Posterior vena cava (tissue), 2 donors: Measurements from ENCODE around the gene MTFP1. TPM values are rescaled to one million over a fixed set of nuclear protein-coding genes. Genes with fewer than 3 reads are reported as not detected.
"Not testable (repeated sequence)": the region's sequence is repeated elsewhere in the genome, so short reads cannot be mapped to it uniquely, and the experiment has no call there.

Experiments
- DNase-seq: peaks from one replicate; pipeline ENCODE4 v3.0.0-alpha.2; 2020; ENCODE audit warnings: low spot score
- intact Hi-C, 2 donors: fragments of 100-400 bp; cut with DNase I; formaldehyde crosslinking; loops; one replicate each; pipeline versions ENCODE4 v1.14.1 to v1.14.2; 2022 to 2023
- total RNA-seq, 2 donors: library from RNA; stranded (reverse); fragmentation: NEBNext Ultra II Directional; extraction: Animal tissue kit (Norgen Biotek cat#: 25700); gene quantifications; one replicate each; pipeline ENCODE4 v1.2.1, GENCODE V29; 2021
- donor health status: DM: yes; HTN: yes; CAD: no.
- donor health status: DM: yes; HTN: yes; CAD: no.

Gene MTFP1
- total RNA-seq, 2 donors from 2014 or later: 3.5 to 3.7 TPM

DNA sequence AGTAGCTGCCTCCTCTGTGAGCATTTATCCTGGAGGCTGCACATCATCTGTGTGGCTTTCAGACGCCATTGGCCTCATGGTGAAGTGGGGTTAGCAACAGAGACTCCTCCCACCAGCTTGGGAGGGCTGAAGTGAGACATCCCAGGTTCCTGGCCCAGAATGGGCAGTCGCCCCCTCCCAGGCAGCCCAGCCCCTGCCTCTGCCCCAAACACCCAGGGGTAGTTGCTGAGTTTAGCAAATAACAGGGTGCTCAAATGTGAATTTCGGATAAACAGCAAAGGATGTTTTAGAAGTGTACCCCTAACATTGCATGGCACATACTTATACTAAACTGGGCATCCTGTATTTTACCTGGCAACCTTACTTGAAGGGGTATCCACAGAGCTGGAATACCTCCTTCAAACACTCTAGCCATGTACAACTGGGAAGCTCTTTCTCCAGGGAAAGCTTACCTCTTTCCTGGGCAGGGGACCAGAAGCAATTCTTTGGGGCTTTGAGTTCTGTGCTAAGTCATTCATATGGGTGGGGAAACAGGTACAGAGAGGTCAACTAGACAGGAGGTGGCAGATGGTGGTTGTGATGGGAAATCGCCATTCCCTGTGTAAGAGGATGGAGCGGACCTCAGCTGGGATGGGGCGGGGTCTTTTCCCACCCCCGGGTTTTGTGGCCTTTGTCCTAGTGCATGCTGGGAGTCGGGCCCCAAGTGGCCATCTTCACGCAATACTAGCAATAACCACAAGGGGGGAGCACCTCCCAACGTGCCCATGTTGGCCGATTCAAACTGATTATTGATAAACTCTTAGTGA, 19.3 kb downstream of the MTFP1 start:
- intact Hi-C loops: no loop called here
- DNase-seq: no peak

DNA sequence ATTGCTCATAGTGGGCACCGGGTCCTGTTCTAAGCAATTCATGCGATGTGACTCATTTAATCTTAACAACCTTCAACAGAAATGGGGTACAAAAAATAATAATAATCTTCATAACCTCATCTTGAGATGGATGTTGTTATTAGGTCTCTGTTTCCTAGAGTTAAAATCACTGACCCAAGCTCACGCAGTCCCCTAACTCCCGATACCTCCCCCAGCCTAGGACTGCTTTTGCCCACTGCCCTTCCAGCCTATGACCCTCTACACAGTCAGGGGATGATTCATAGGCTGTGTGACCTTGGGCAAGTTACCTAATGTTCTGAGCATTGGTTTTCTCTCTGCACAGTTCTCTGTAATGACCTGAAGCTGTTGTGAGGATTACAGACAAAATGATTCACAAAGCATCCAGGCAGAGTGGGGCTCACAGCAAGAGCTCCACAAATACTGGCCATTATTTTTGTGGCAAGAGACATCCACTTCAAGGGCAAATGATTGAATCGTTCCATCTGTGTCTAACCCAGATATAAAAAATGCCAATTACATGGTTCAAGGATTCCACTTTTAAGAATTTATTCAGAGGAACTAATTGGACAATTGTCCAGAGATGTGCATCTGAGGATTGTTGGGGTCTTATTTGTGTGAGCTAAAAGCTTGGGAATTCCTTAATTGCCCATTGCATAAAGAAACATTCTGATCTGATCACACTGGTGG, 20.0 kb downstream of the MTFP1 start:
- intact Hi-C loops: no loop called here
- no peak for DNase-seq

- no peak for DNase-seq
- intact Hi-C loops: no loop called here
Observed at GRCh38 chr22:30447656-30448055, 22.1 kb downstream of the MTFP1 start.

DNA sequence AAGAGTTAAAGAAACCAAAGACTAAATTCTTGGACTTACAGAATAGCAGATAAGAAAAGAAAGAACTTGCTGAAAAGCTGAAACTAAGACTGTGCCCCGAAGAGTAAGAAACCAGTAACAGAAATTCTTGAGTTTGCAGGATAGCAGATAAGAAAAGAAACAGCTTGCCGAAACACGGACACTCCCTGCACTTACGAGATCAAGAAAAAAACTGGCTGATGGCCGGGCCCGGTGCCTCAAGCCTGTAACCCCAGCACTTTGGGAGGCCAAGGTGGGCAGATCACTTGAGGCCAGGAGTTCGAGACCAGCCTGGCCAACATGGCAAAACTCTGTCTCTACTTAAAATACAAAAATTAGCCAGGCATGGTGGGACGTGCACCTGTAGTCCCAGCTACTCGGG, 25.9 kb downstream of the MTFP1 start:
- intact Hi-C loops: not testable (repeated sequence)

GRCh38 chr22:30452861-30453260, 27.3 kb downstream of the MTFP1 start:
- intact Hi-C loops: no loop called here
- DNase-seq: no peak

More for the DNA sequence above, 25.9 kb downstream of the MTFP1 start:
- DNase-seq: not testable (repeated sequence)

- DNase-seq: no peak
- intact Hi-C loops: no loop called here
Observed at GRCh38 chr22:30453731-30454510, 28.4 kb downstream of the MTFP1 start.

DNA sequence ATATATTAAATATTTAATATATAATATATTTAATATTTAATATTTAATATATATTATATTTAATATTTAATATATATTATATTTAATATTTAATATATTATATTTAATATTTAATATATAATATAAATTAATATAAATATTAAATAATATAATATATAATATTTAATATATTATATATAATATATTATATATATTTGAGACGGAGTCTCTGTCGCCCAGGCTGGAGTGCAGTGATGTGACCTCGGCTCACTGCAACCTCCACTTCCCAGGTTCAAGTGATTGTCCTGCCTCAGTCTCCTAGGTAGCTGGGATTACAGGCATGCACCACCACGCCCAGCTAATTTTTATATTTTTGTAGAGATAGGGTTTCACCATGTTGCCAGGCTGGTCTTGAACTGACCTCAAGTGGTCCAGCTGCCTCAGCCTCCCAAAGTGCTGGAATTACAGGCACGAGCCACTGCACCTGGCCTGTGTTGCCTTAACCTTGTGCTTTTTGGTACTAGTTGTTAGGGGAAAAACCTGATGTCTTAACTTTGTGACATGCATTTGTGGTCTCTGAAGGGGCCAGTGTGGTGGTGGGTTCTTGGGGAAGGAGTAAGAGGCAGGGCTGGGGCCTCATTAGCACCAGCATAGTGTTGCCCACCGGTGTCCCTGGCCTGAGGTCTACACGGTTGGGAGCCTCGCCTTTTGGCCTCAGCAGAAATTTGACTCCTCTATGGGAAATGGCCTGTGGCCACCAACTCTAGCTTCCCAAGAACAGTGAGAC, 29.7 kb downstream of the MTFP1 start:
- DNase-seq: no peak
- intact Hi-C loops: no loop called here

GRCh38 chr22:30457981-30458380, 32.4 kb downstream of the MTFP1 start:
- intact Hi-C loops: no loop called here
- no peak for DNase-seq

DNA sequence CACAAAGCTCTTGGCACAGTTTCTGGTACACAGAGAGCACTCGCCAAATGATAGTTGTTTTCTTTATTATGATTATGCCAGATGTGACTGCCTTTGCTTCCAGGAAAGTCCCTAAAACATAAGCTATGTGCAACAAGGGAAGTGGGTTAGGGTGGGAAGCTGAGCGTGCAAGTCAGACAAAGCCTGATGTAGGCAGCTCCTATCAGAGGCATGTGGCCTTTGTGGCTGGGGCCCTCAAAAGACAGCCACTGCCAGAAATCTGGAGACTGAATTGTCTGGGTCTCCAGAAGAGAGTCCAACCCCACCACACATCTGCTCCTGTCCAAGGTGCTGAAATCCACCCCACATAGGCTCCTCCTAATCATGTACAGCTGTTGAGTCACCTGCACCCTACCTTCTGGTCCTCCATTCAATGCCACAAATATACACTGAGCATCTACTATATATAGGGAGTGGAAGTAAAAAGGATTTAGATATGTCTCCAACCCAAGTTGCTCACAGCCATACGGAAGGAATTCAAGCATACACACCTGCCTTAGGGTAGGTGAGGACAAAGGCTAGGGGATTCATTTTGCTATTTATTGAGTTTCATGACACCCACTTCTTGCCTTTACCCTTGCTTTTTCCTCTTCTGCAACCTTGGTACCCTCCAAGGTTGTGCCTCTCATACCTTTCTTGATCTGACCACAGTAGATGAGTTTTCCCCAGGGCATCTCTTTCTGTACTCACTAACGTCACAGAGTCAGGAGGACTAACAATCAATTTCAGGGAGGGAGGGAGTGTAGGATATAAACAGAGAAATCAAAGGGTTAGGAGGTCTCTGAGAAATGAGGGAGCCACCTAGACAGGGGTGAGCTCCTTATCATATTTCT, 33.8 kb downstream of the MTFP1 start:
- intact Hi-C loops: no loop called here
- DNase-seq: no peak

- DNase-seq: no peak
- intact Hi-C loops: no loop called here
Observed at GRCh38 chr22:30460147-30460546, 34.6 kb downstream of the MTFP1 start.

GRCh38 chr22:30460555-30460954, 35.0 kb downstream of the MTFP1 start:
- intact Hi-C loops, DNase-seq: not testable (repeated sequence)

- intact Hi-C loops: no loop called here
- DNase-seq: no peak
Observed at GRCh38 chr22:30469165-30469564, 43.6 kb downstream of the MTFP1 start.

GRCh38 chr22:30470655-30471054, 45.1 kb downstream of the MTFP1 start:
- no peak for DNase-seq
- intact Hi-C loops: no loop called here

DNA sequence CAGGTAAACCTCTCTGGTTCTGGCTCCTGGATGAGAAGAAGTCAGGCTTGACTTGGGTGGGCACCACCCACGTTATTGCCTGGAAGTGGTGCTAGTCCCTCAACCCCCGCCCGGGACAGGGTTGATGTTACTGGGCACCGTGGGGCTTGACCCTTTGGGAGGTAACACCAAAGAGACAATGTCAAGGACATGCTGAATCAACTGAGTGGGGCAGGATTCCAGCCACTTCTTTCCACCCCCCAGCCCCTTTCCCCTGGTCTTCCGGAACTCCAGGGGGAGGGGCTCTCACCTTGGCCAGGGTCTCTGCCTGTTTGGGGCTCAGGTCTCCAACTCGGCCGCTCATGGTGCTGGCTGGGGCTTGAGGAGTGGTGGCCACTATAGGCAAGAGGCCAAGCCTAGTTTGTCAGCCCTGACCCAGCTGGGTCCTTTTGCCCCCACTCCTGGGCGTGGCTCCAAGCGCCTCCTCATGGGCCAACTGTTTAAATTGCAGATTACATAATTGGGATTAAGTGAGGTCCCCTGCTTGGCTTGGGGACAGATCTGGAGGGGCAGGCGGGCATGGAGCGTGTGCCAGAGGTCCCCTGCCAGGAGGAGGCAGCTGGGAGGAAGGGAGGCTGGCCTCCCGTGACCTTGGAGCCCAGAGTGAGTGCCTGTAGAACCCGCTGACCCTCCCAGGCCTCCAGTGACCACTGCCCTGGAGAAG, 46.2 kb downstream of the MTFP1 start, which contains the start of gene SEC14L3:
Gene SEC14L3, minus strand, starts transcription at position 402 of the 703 bp plus-strand sequence. Its CDS starts 59 bp downstream, at position 343.
- no peak for DNase-seq
- intact Hi-C loops: no loop called here

DNA sequence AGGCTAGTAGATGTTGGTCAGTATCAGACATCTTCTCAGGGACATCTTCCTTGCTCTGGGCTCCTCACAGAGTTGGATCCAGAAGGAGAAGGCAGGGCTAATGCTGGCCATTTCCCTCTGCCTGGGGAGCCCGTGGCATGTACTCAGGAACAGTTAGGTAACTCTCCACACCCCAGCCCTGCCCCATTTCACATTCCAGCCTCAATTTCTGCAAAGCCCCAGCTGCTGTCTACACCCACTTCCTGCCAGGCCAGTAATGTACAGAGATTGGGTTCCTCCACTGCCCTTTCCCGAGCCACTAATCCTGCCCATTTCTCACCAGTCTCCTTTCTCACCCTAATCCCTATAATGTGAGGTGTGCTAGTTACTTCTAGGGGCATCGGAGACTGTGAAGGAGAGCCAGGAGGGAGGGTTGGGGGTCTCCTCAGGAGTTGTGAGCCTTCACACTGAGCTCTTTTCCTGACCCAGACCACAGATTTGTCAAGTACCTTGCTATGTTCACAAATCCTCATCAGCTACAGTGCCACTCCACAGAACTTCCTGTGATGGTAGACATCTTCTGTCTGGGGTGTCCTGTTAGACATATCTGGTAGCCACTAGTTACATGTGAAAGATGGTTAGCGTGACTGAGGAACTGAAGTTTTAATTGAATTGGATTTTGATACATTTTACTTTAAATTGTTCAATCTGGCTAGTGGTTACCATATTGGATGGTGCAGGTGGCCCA, 47.6 kb downstream of the MTFP1 start:
- intact Hi-C loops: no loop called here
- no peak for DNase-seq

GRCh38 chr22:30474121-30474520, 48.6 kb downstream of the MTFP1 start:
- intact Hi-C loops: no loop called here
- no peak for DNase-seq
